GM13976 (cell line): ENCODE data around the gene AWAT2.

ENCODE experiments used
- DNase-seq: peaks from one replicate; pipeline ENCODE4 v3.0.0; 2012; ENCODE audit warnings: low spot score
- CTCF ChIP-seq: IDR thresholded peaks from 2 replicates; pipeline ENCODE4 v1.5.1; 2012; ENCODE audit warnings: borderline replicate concordance, mild to moderate bottlenecking; ENCODE audit not compliant: insufficient read depth; ENCODE audit errors: extremely low read depth, missing control alignments, control extremely low read depth
- in situ Hi-C: fragments of 300-500 bp; cut with MboI; formaldehyde crosslinking; loops from one replicate; pipeline ENCODE4 v1.12.0; 2022; ENCODE audit warnings: low sequenced_read_pairs, mixed read lengths, inconsistent platforms; ENCODE audit not compliant: unreplicated experiment

AWAT2 gene

GRCh38 chrX:69995362-69996112 lies 54.2 kb downstream of the AWAT2 start:
- no peak for DNase-seq
- no peak for TF ChIP-seq CTCF
- in situ Hi-C loops, result no loop called here

GRCh38 chrX:69993494-69993893 lies 56.2 kb downstream of the AWAT2 start:
- no peak for TF ChIP-seq CTCF
- DNase-seq, result no peak
- in situ Hi-C loops, result no loop called here

- DNase-seq, result no peak
- in situ Hi-C loops, result no loop called here
- TF ChIP-seq CTCF, result no peak
Observed at GRCh38 chrX:69991685-69992084, 58.1 kb downstream of the AWAT2 start.
